GM10248 (cell line): ENCODE results near the gene RAPGEF2.

Experiments used
- CTCF ChIA-PET: fragments of 300-600 bp; sonication (Branson Sonifier 250); formaldehyde crosslinking; extraction: SDS; loops from one replicate; lab custom pipeline; 2021; ENCODE audit warnings: antibody characterized with exemption; lab: Yijun Ruan, JAX
- POLR2A ChIA-PET: fragments of 350-650 bp; sonication (Branson Sonifier 250); formaldehyde crosslinking; extraction: SDS; loops from one replicate; lab custom pipeline; 2020; ENCODE audit warnings: antibody characterized with exemption; lab: Yijun Ruan, JAX
- DNase-seq: peaks from one replicate; pipeline ENCODE4 v3.0.0; 2012; ENCODE audit errors: extremely low spot score
- TF ChIP-seq, protein P1 (sequence below): IDR thresholded peaks from 2 replicates; pipeline ENCODE4 v1.5.1; 2012; ENCODE audit warnings: mild to moderate bottlenecking, low read depth; ENCODE audit errors: extremely low read depth, missing control alignments, control extremely low read depth

RAPGEF2 gene

DNA sequence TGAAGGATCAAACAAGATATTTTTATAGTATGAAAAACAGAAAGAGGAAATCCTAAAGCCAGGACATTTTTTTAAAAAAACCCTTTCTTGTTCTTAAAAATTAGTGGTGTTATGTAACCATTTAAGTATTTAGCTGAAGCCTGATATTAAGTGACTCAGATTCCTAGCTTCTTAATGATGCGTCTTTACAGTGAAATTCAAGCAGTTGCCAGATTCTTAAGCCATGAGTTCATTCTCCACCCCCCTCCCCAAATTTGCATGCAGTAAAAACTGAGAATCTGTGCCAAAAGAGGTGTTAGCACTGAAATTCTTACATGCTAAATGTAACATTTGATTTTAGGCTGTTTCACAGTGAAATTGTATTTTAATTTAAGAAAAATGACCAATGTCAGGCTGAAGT is 180.8 kb downstream of the RAPGEF2 start:
- POLR2A ChIA-PET: no interaction called here
- TF ChIP-seq, protein P1, sequence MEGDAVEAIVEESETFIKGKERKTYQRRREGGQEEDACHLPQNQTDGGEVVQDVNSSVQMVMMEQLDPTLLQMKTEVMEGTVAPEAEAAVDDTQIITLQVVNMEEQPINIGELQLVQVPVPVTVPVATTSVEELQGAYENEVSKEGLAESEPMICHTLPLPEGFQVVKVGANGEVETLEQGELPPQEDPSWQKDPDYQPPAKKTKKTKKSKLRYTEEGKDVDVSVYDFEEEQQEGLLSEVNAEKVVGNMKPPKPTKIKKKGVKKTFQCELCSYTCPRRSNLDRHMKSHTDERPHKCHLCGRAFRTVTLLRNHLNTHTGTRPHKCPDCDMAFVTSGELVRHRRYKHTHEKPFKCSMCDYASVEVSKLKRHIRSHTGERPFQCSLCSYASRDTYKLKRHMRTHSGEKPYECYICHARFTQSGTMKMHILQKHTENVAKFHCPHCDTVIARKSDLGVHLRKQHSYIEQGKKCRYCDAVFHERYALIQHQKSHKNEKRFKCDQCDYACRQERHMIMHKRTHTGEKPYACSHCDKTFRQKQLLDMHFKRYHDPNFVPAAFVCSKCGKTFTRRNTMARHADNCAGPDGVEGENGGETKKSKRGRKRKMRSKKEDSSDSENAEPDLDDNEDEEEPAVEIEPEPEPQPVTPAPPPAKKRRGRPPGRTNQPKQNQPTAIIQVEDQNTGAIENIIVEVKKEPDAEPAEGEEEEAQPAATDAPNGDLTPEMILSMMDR: no peak
- no peak for DNase-seq
- CTCF ChIA-PET: interaction anchor here (1.5 to 3.3 kb wide), 2 partner anchors 9 to 12 kb away, joined by 4 to 9 read pairs; no protein-coding TSS in a partner anchor

DNA sequence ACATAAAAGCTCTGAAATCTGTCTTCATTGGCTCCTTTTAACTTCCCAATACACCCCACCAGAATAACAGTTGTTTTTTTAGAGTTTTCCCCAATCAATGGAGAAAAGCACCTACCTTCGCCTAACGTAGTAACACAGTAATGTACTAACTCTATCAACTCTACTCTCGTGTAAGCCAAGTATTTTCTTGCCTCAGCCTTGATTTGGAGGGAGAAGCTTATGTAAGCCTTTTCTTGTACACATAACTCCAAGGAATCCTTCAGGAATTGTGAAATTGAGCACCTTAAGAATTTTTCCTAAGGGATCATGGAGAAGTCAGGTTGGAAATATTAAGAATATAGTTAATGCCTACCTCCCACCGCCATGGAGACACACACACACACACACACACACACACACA is 181.2 kb downstream of the RAPGEF2 start:
- DNase-seq: no peak
- ChIA-PET POLR2A (no interaction called here), CTCF (interaction anchor here (1.5 to 3.3 kb wide), 2 partner anchors 10 to 13 kb away, joined by 4 to 9 read pairs; no protein-coding TSS in a partner anchor)
- TF ChIP-seq, protein P1: no peak

GRCh38 chr4:159284733-159285132 is 181.9 kb downstream of the RAPGEF2 start:
- POLR2A ChIA-PET: no interaction called here
- TF ChIP-seq, protein P1: no peak
- CTCF ChIA-PET: interaction anchor here (1.5 to 3.3 kb wide), 2 partner anchors 10 to 13 kb away, joined by 4 to 9 read pairs; no protein-coding TSS in a partner anchor
- no peak for DNase-seq

DNA sequence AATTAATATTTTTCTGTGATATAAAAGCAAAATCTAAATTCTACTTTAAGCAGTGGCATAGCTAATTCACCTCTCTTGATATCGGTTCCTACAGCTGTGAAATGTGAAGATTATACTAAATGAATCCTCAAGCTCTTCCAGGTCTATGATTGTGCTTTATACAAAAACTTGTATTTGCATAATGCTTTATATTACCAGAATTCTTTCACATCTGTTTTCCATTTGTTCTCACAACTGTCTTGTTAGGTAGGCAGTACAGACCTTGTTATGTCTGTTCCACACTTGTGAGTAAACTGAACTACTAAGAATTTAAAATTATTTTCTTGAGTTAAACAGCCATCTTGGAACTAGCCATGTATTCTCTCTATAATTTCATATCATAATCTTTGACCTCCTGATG is 184.9 kb downstream of the RAPGEF2 start:
- CTCF ChIA-PET: interaction anchor here (2.1 kb wide), 1 partner anchor 10 kb away, joined by 6 read pairs; no protein-coding TSS in a partner anchor
- TF ChIP-seq, protein P1: no peak
- POLR2A ChIA-PET: no interaction called here
- no peak for DNase-seq

DNA sequence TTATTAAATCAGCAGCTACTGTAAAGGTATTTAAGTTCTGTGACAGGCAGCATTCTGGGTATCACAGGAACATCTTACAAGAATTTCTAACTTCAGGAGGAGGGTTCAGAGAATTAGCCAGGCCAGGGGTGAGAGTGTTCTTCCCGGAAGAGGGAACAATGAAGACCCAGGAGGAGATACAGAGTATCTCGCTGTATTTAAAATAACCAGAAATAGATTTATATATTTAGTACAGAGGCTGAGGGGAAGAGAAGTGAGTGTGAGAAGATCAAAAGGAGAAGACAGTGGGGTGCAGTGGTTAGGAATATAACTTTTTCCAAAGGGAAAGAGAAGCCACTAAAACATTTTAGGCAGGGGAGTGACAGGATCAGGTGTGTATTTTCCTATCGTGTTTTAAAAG is 186.8 kb downstream of the RAPGEF2 start:
- CTCF ChIA-PET: interaction anchor here (1.2 kb wide), 1 partner anchor 12 kb away, joined by 3 read pairs; no protein-coding TSS in a partner anchor
- DNase-seq: no peak
- POLR2A ChIA-PET: no interaction called here
- TF ChIP-seq, protein P1: no peak

- POLR2A ChIA-PET: no interaction called here
- TF ChIP-seq, protein P1: no peak
- DNase-seq: no peak
- CTCF ChIA-PET: interaction anchor here (0.7 to 1.2 kb wide), 3 partner anchors 11 to 113 kb away, joined by 3 read pairs; no protein-coding TSS in a partner anchor
Observed at GRCh38 chr4:159290321-159291030, 187.6 kb downstream of the RAPGEF2 start.
